DND-41 (cell line): ENCODE data around the gene PGLYRP3.

Experiments
- CTCF ChIP-seq: IDR thresholded peaks from 2 replicates; pipeline ENCODE4 v1.5.1; 2012; ENCODE audit warnings: borderline replicate concordance, low read length, moderate library complexity, mild to moderate bottlenecking; ENCODE audit not compliant: poor library complexity, severe bottlenecking; ENCODE audit errors: extremely low read depth
- EZH2 ChIP-seq: IDR thresholded peaks from 3 replicates; pipeline ENCODE4 v1.6.1; 2012; ENCODE audit warnings: borderline replicate concordance, low read depth, mild to moderate bottlenecking, moderate library complexity, low read length, inconsistent platforms; ENCODE audit not compliant: severe bottlenecking

- TF ChIP-seq CTCF = no peak
- no peak for TF ChIP-seq EZH2
Measured at GRCh38 chr1:153341431-153341934, 28.7 kb upstream of the PGLYRP3 start.
